GM12874 (cell line): ENCODE measurements around the gene PTPRH.
A peak's percentile ranks its signal among the peaks of the same experiment; 100 is the strongest.

ENCODE experiments used
- TF ChIP-seq, protein P1 (sequence below): IDR thresholded peaks from 2 replicates; pipeline ENCODE4 v1.5.1; 2011; ENCODE audit warnings: low read depth, mild to moderate bottlenecking, control low read depth, low read length, moderate library complexity; ENCODE audit not compliant: insufficient read depth

The PTPRH gene

DNA sequence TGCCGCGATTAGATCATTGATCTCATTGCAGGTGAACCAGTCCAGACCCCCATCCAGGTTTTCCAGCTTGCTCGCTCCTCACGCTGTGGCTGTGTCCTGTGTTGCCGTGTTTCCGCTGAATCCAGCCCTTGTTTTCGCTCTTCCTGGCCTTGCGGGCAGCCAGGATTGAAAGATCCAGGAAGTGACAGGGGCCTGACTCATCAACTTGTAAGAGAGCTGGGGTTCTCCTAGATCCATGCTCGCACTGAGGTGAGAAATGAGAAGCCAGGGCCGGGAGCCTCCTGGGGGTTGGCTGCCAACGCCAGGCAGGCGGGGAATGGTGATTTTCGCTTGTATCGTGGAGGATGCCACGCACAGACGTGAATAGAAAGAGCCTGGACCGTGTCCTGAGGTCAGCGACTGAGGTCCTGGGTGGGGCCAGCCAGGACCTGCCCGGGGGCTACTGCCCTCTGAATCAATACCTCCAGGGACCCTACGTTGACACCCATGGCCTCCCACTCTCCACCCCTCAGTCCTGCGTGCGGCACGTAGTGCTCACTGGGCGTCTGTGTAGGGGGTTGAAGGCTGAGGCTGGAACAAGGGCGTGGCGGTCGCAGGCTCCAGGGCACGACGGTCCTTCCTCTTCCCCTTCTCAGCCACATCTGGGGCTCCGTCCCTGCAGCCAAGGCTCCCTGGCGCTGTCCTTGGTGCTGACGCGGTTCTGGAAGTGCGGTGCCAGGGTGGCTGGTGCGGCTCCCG, 7.3 kb upstream of the PTPRH start:
- TF ChIP-seq, protein P1, sequence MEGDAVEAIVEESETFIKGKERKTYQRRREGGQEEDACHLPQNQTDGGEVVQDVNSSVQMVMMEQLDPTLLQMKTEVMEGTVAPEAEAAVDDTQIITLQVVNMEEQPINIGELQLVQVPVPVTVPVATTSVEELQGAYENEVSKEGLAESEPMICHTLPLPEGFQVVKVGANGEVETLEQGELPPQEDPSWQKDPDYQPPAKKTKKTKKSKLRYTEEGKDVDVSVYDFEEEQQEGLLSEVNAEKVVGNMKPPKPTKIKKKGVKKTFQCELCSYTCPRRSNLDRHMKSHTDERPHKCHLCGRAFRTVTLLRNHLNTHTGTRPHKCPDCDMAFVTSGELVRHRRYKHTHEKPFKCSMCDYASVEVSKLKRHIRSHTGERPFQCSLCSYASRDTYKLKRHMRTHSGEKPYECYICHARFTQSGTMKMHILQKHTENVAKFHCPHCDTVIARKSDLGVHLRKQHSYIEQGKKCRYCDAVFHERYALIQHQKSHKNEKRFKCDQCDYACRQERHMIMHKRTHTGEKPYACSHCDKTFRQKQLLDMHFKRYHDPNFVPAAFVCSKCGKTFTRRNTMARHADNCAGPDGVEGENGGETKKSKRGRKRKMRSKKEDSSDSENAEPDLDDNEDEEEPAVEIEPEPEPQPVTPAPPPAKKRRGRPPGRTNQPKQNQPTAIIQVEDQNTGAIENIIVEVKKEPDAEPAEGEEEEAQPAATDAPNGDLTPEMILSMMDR = no peak

DNA sequence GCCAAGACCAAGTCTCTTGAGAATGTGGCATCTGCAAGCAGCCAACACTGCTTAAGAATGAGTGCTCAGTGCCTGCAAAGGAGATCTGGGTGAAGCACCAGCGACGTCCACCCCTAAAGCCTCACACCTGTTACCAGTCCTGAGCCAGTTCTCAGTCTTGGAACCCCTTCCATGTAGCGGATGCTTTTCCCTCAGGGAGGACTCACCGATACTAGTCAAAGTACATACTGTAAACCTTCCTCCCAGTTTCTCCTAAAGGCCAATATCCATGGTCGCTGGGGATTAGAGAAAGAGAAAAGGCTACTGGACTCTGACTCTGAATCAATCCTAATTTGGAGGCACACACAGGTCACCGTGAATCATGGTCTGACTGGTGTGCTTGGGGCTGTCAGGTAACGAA, 4.2 kb upstream of the PTPRH start:
- TF ChIP-seq, protein P1 = no peak

DNA sequence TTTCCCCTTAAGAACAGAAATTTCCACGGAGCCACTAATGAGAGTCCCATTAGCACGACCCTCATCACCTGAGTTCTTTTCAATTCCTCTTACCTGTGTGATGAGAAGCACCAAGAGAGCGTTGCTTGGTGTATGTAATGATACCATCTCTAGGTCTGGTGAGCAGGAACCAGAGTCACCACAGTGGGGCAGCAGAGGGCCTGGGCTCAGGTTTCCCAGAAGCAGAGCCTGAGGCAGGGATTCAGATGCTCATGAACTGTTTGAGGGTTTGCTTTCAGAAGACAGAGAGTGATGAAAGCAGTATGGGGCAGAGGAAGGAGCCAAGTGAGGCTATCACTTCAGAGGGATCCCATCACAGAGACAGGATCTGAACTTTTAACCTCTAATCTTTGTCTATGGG, 3.1 kb upstream of the PTPRH start:
- TF ChIP-seq, protein P1 = peak; percentile 49

DNA sequence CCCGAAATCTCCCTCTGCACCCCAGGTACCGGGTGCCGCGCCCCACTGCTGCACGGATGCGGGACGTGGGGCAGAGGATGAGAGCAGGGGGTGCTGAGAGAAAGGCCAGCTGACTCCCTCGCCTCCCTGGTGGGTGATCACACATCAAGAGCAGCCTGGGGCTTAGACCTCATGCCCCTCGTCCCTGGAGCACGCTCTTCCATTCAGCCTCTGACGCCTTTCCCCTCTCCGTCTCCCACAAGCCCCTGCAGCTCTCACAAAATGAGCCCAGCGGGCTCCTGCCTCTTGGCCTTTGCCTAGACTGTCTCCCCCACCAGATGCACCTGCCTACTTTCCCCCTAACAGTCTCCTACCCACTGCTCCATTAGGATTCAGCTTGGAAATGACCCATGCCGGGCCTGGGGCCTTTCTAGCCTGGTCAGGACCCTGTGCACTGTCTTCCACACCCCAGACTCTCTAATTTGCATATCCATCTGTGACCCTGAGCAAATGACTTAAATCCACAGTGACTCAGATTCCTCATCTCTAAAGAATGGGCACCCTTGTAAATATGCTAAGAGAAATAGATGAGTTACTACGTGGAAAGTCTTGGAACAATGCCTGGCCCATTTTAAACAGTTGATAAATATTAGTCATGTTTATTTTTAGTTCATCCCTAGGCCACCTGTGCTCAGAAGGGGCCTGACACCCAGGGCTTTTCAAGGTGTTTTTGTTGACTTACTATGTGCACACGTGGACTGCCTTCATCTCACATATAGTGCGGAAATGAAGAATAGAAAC, 582 bp upstream of the PTPRH start:
- TF ChIP-seq, protein P1 = no peak

DNA sequence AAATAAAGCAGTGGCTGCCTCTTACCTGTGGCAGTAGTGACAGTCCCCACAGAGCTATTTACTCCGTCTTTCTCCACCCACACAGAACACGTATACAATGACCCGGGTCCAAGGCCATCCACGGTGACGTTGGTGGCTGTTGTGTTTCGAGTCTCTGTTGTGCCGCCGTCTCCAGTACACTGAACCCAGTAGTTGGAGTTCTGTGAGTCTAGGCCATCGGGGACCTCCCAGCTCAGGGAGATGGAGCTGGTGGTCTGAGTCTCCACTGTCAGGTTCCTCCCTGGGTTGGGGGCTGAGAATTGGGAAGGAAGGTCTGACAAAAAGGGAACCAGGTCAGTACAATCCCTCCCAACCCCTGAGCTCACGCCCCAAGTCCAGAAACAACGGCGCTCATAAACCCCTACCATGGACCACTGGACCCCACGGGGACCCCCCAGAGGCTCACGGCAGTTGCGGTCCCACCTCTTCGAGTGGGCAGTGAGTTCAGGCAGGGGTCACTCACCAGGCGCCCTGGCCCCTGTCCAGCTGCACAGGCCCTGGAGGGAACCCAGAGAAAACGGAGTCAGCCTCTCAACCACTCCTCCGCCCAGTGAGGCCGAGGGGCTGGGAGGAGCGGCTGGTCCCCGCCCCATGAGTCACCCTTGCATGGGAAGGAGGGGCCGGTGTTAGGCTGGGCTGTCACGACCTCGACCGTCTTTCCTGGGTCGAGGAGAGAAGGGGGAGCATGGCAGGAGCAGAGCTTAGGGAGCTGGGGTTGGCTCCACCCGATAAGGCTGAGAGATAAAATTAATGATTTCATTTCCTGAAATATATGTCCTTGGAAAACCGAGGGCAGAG, 2.4 kb downstream of the PTPRH start:
- TF ChIP-seq, protein P1 = no peak

DNA sequence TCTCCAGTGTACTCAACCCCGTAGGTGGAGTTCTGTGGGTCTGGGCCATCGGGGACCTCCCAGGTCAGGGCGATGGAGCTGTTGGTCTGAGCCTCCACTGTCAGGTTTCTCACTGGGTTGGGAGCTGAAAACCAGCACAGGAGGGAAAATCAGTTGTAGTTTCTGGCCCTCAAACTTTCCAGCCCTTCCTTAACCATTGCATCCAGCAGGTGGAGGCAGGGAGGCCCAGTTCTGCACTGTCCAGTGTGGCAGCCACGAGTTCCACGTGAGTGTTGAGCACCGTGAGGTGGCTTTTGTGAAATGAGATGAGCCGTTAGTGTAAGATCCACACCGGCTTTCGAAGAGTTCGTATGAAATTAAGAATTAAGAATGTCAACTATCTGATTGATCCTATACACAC, 7.1 kb downstream of the PTPRH start:
- TF ChIP-seq, protein P1 = 0 out of 2 replicates have a peak, but pooled peaks have one; percentile 17

DNA sequence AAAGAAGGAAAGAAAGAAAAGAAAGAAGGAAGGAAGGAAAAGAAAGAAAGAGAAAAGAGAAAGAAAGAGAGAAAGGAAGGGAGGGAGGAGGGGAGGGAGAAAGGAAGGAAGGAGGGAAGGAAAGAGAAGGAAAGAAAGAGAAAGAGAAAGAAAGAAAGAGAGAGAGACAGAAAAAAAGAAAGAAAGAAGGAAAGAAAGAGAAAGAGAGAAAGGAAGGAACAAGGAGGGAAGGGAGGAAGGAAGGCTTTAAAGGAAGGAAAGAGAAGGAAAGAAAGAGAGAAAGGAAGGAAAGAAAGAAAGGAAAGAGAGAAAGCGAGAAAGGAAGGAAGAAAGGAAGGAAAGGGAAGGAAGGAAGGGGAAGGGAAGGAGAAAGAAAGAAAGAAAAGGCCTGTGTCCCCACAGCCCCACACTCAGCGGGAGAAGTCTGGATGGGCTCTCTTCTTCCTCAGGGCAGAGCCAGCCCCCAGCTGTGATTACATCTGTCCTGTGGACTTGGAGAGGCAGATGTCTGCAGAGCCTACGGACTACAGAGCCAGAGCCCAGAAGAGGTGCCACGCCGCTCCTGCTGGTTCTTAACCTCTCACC, 9.6 kb downstream of the PTPRH start:
- TF ChIP-seq, protein P1 = no peak
